Smooth muscle cell of the umbilical artery (primary cell): ENCODE data around the gene ZNF555. TPM values are rescaled to one million over a fixed set of nuclear protein-coding genes. Genes with fewer than 3 reads are reported as not detected.

Experiments used
- total RNA-seq: library from RNA; depleted of rRNA; stranded (reverse); fragments of >200 nt; gene quantifications from 2 replicates; pipeline ENCODE4 v1.2.3, GENCODE V29; 2014

Gene ZNF555
- total RNA-seq = 7.2 and 8.3 TPM in 2 replicates

DNA sequence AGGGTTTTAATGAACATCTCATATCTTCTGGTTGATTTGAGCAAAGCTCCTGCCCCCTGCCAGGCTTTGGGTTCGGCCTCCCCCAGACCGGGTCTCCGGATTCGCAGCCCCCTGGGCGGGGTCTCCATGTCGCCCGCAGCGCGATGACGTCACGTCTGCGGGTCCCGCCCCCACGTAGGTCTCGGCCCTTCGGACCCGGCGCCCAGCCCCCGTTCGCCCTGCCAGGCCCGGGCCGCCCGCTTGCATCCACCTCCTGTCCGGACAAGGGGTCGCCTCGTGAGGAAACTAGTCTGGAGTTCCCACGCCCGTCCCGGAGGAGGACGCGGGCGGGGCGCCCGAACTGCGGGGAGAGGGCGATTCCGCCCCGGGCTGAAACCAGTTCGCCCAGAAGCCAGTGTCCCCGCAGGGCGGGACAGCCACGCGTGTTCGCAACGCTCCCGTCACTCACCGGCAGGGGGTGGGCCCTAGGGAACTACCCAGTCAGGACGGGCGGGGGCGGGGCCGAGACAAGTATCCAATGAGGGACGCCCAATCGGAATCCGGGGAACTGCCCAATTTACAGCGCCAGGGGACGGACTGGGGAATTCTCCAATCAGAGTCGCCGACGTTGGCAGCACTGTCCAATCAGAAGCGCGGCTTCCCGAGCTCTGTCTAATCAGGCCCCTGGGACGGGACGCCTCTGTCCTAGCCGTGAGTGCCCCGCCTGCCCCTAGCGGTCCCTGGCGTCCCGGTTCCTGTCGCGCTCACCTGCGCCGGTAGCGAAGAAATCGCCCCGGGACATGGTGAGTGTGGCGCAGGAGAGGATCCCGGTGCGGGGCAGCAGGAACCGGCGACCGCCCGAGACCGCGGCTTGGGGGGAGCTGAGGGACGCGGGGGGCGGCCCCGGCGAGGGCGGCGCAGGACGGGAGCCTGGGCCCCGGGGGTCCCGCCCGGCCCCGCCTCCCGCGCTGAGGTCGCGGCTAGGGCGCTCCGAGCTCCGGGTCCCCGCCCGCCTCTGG, at the start of gene ZNF555:
Gene ZNF555, plus strand, starts transcription at position 682 of the 998 bp plus-strand sequence. Its CDS starts 98 bp downstream, at position 780.

GRCh38 chr19:2819540-2820111, 21.6 kb upstream of the ZNF555 start, which contains the start of gene ZNF554:
ZNF554 (plus strand) TSS chr19:2819868; CDS start chr19:2820072, 204 bp downstream.

GRCh38 chr19:2867025-2867991, 26.0 kb downstream of the ZNF555 start, which contains the start of gene ZNF556:
ZNF556 (plus strand) TSS chr19:2867335; CDS start chr19:2867422, 87 bp downstream.

DNA sequence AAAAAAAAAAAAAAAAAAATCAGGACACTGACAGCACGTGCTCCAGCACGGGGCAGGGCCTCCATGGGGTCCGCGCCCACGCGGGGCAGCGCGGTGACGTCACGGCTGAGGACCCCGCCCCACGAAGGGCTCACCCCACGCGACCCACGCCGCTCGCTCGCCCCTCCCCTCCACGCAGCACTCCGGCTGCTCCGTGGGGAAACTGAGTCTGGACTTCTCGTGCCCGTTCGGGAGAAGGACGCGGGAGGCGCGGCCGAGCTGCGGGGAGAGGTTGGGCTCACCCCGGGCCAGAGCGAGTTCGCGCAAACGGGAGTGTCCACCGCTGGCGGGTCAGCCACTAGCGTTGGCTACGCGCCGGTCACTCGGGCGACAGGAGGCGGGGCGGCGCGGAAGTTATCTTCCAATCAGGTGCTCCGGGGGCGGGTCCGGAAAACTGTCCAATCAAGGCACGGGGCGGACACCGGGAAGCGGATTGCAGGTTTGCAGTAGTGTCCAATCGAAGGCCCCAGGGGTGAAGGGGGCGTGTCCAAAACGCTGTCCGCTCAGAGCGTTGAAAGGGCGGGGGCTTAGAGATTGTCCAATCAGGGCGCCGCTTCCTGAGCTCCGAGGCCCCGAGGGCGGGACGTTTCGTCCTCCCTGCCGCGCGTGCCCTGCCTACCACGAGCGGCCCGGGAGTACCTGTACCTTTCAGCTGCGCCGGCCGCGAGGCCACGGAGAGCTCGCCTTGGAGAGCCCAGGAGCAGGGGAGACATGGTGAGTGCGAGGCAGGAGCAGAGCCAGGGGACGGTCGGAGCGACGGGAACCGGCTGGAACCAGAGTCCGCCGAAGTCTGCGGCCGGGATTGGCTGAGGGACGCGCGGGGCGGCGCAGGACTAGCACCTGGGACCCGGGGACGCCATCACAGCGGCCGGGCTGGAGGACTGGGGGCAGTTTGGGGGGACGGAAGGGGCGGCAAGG, 59.3 kb downstream of the ZNF555 start, which contains the start of gene ZNF57:
Gene ZNF57, plus strand, starts transcription at position 633 of the 957 bp plus-strand sequence. Its CDS starts 118 bp downstream, at position 751.

Other genes starting within 250 kb of the ZNF555 start
- 0.09 and 0.30 TPM in 2 replicates for gene GNG7, start 138.8 kb upstream of the ZNF555 start, total RNA-seq
- 0.59 and 1.0 TPM in 2 replicates for gene DIRAS1, start 120.1 kb upstream of the ZNF555 start, total RNA-seq
- gene SLC39A3, start 101.5 kb upstream of the ZNF555 start, total RNA-seq = 23.6 and 29.4 TPM in 2 replicates
- gene SGTA, start 58.2 kb upstream of the ZNF555 start, total RNA-seq = 24.3 and 46.1 TPM in 2 replicates
- gene THOP1, start 56.0 kb upstream of the ZNF555 start, total RNA-seq = 60.0 and 90.5 TPM in 2 replicates
- 2.9 and 5.0 TPM in 2 replicates for gene ZNF554, start 21.6 kb upstream of the ZNF555 start, total RNA-seq
- not detected in 2 replicates for gene ZNF556, start 25.9 kb downstream of the ZNF555 start, total RNA-seq
- gene ZNF57, start 59.5 kb downstream of the ZNF555 start, total RNA-seq = 3.0 and 3.7 TPM in 2 replicates
- 4.2 and 5.0 TPM in 2 replicates for gene ZNF77, start 103.5 kb downstream of the ZNF555 start, total RNA-seq
- 0.55 and 0.89 TPM in 2 replicates for gene TLE6, start 136.1 kb downstream of the ZNF555 start, total RNA-seq
- gene TLE2, start 187.8 kb downstream of the ZNF555 start, total RNA-seq = 0.88 and 0.89 TPM in 2 replicates
- gene TLE5, start 221.0 kb downstream of the ZNF555 start, total RNA-seq = 84.3 and 153 TPM in 2 replicates